Measurements from ENCODE around the gene FAM83G. TPM values are rescaled to one million over a fixed set of nuclear protein-coding genes. Genes with fewer than 3 reads are reported as not detected.
"Not testable (repeated sequence)": the region's sequence is repeated elsewhere in the genome, so short reads cannot be mapped to it uniquely, and the experiment has no call there.

Gene FAM83G
- total RNA-seq, 1 donor from 2014 or later, result 2.3 TPM

DNA sequence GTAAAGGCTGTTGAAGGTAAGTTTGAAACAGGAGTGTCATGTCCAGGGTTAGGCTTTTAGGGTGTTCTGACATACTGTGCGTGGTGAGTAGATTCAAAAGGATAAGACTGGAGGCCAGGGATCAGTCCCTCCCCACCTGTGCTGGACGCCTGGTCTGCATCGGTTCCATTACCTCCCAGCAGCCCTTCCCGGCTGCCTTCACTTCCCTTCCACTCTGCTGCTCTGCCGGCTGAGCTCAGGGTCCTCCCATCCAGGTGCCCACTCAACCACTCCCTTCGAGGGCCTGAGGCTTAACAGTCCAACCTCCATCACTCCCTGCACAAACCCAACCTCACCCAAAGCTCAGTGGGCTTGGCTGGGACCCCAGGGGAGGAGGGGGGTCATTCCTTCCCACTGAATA is 56.7 kb downstream of the FAM83G start:
- ATAC-seq, result no peak
- DNase-seq, result no peak
- intact Hi-C loops (cut with micrococcal nuclease), result no loop called here

DNA sequence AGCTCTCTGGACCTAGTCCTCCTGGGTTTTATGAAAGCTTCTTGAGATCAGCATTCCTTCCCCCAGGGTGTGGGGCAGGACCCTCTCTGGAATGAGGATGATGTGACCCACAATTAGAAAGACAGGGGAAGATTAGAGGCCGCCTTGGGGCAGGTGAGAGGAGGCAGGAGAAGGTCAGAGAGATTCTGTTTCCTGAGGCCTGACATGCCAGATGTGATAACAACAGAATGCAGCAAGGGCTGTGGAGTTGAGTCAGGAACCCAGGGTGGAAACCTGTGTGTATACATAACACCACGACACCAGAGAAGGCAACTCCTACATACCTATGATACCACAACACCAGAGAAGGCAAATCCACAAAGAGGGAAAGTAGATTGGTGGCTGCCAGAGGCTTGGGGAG is 58.0 kb downstream of the FAM83G start:
- no peak for DNase-seq
- intact Hi-C loops (cut with micrococcal nuclease), result no loop called here
- ATAC-seq, result no peak

DNA sequence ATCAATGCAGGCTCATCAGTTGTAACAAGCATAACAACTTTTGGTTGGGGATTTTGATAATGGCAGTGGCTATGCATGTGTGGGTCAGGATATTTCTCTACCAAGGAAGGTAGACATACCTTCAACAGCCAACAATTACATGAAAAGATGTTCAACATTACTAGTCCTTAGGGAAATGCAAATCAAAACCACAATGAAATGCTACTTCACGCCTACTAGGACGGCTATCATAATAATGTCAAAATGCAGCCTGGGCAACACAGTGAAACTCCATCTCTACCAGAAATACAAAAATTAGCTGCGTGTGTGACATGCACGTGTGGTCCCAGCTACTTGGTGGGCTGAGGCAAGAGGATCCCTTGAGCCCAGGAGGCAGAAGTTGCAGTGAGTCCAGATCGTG is 59.9 kb downstream of the FAM83G start:
- DNase-seq (no peak), ATAC-seq (no peak)
- intact Hi-C loops (cut with micrococcal nuclease), result no loop called here

DNA sequence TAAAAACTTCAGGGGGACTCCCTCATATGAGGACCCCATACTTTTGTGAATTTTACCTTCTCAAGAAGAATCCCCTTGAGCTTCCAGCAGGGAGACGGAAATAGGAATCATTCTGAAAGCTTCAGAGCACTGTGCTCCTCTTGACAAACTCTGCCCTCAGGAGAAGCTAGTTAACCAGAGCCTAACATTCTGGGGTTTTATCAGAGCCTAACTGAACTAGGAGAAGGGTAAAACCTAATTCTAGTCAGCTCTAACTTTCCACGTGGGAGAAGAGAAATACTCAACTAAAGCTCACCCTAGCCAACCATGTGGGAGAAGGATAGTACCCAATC is 65.9 kb downstream of the FAM83G start:
- DNase-seq, result no peak
- intact Hi-C loops (cut with micrococcal nuclease), result no loop called here
- no peak for ATAC-seq

DNA sequence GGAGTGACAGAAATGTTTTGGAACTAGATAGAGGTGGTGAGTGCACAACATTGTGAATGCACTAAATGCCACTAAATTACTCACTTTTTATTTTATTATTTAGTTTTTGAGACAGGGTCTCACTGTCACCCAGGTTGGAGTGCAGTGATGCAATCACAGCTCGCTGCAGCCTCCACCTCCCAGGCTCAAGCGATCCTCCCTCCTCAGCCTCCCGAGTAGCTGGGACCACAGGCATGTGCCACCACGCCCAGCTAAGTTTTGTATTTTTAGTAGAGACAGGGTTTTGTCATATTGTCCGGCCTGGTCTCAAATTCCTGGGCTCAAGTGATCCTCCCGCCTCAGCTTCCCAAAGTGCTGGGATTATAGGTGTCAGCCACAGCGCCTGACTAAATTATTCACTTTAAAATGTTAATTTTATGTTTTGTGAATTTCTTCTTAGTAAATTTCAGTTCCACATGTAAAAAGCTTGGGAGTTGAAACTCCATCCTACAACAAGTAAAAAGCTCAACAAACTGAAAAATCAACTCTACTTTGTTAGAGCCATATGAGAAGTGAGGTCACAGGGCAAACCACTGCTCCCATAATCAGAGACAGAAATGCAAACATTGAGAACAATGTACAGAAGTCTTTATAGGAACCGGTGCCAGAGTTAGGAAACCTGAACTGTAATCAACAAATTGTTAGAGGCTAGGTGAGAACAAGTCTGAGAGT is 66.4 kb downstream of the FAM83G start:
- intact Hi-C loops (cut with micrococcal nuclease), result no loop called here
- no peak for DNase-seq
- no peak for ATAC-seq

DNA sequence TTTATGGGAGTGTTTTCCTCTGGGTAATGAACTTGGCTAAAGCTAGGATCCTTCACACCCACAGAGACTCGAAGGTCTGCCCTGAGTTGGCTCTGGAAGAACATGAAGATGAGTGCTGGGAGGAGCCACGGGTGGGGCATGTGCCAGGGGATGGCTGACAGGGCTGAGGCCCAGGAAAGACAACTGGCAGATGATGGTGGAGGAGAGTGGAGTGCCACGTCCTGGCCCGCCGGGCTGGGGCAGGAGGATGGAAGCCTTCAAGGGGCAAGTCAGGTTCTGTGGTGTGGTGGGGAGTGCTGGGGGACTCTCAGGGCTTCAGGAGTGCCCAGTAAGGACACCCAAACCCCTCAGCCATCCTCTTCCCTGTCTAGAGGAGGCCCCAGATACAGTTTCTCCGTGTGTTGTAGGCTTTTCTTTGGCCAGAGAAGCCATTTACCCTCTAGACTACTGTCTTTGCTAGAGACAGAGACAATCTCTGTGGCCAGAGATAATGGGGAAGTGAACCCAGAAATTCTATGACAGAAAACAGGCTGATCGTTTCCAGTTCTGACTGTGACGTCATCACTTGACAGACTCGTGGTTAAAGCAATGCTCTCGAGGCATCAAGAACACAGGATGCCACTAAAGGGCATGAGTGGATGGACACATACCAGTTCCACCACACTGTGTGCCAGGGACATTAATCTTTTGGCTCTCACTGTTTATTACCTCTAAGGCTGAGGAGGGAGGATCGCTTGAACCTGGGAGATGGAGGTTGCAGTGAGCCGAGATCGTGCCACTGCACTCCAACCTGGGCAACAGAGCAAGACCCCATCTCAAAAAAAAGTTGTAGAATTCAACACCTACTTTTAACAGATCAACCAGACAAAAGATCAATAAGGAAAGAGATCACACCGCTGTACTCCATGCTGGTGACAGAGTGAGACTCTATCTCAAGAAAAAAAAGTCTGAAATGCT is 71.2 kb downstream of the FAM83G start:
- intact Hi-C loops (cut with micrococcal nuclease), result no loop called here
- ATAC-seq, result no peak
- no peak for DNase-seq

DNA sequence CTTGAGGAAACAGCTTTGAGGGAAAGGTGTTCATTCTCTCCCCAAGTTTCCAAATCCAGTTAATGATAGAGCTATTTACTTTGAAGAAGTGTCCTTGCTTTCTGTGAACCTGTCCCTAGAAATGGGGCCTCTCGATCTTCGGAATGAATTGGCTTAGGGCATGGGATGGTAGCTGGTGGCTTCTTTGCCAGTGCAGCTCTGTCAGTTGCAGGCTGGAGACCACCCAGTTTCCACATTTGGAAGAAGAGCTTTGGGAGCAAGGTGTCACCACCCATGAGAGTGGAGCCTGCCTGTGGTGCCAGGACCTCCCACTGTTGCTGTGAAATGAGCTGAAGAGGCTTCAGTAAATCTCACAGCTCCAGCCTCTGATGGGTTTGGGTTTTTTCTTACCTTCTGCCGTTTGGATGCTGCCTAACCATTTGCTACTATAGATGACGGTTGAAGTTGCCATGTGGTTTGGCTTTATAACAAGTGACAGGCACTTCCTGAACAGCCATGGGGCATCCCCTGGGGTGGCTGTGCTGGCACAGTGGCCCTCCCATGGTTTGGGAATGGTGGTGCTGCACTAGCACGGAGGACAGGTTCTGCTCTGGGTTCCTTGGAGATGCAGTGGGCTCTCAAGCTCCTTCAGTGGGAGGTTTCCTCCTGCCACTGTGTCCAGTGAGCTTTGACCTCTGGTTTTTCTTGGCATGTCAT is 72.1 kb downstream of the FAM83G start:
- intact Hi-C loops (cut with micrococcal nuclease), result no loop called here
- ATAC-seq, result no peak
- DNase-seq, result no peak

DNA sequence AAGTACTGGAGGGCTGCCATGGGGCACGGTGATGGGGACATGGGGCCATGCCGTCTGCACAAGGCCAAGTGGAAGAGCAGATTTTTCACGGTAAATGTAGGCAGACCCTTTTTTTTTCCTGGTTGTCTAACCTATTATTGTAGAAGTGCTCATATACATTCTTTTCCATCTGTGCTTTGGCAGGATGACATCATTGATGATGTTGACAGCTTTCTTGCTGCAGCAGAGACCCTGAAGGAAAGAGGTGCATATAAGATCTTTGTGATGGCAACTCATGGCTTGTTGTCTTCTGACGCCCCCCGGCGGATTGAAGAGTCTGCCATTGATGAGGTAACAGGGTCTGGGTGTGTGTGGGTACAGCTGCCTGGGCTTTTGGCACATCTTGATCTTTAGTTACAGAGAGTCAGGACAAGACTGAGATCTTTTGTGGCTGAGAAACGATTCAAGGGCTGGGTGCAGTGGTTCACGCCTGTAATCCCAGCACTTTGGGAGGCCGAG is 75.9 kb downstream of the FAM83G start:
- ATAC-seq, result no peak
- no peak for DNase-seq
- intact Hi-C loops (cut with micrococcal nuclease), result no loop called here

DNA sequence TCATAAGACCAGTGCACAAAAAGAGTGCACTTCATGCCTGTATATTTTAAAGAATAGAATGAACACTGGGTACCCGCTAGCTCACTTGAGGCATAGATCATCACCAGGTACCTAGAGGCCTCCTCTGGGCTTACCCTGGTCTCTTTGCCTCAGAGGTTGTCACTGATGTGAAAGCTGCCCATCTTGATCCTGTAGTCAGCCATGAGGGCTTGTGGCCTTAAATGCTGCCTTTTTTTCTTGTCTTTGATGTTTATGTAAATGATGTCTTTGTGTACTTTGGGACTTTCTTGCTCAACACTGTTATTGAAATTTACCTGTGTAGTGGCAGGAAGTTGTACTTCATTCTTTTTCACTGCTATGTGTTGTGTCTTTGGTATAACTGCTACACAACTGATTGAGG is 79.4 kb downstream of the FAM83G start:
- intact Hi-C loops (cut with micrococcal nuclease), result no loop called here
- ATAC-seq (no peak), DNase-seq (no peak)

DNA sequence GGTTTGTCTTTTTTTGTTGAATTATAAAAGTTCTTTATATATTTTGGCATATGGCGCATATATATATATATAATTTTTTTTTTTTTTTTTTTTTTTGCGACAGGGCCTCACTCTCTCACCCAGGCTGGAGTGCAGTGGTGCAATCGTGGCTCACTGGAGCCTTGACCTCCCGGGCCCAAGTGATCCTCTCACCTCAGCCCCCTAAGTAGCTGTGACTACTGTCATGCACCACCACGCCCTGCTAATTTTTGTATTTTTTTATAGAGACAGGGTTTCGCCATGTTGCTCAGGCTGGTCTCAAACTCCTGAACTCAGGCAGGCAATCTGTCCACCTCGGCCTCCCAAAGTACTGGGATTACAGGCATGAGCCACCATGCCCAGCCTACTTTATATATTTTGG is 82.0 kb downstream of the FAM83G start:
- intact Hi-C loops (cut with micrococcal nuclease); ATAC-seq; DNase-seq: not testable (repeated sequence)

DNA sequence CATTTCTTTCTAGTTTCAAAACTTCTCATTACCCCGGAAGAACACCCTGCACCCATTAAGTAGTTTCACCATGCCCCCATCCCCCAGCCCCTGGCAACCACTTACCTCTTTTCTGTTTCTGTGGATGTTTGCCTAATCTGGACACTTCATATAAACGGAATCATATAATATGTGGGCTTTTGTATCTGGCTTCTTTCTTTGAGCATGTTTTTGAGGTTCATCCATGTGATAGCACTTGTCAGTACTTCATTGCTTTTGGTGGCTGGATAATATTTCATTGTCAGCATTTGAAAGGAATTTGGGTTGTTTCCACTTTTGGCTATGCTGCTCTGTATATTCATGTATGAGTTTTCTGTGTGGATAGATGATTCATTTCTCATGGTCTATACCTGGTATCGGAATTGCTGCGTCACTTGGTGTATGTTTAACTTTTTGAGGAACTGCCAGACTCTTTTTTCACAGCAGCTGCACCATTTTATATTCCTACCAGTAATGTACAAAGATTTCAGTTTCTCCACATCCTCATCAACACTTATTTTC is 82.6 kb downstream of the FAM83G start:
- intact Hi-C loops (cut with micrococcal nuclease), result no loop called here
- DNase-seq, result no peak
- no peak for ATAC-seq

DNA sequence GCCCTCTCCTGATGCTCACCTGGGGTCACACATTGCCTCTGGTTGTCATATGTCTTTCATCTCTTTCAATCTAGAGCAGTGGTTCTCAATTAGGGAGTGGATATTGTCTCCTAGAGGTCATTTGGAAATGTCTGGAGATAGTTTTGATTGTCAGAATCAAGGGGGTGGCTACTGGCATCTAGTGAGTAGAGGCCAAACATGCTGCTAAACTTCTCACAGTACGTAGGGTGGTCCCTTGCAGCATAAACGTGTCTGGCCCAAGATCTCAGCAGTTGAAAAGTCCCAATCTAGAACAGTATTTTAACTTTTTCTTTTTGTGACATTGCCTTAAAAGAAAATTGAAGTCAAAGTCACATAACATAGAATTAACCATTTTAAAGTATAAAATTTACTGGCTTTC is 83.1 kb downstream of the FAM83G start:
- ATAC-seq (no peak), DNase-seq (no peak)
- intact Hi-C loops (cut with micrococcal nuclease), result no loop called here

DNA sequence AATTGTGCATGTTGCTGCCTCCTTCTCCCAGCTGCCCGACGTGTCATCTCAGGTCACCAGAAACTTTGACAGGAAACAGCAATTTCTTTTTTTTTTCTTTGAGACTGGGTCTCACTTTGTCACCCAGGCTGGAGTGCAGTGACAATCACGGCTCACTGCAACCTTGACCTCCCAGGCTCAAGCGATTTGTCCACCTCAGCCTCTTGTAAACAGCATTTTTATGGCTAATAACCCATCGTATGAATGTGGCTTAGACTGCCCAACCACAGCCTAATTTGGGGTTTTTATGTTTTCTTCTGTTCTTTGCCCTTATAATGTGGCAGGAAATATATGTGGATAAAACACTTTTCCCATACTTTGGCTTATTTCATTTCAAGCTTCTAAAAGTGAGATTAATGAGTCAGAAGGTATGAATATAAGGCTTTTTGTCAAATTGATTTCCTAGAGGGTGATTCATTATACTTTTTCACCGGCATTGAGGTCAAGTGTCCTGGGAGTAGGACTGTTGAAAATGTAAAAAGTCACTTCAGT is 83.6 kb downstream of the FAM83G start:
- DNase-seq, result no peak
- ATAC-seq, result no peak
- intact Hi-C loops (cut with micrococcal nuclease), result no loop called here

DNA sequence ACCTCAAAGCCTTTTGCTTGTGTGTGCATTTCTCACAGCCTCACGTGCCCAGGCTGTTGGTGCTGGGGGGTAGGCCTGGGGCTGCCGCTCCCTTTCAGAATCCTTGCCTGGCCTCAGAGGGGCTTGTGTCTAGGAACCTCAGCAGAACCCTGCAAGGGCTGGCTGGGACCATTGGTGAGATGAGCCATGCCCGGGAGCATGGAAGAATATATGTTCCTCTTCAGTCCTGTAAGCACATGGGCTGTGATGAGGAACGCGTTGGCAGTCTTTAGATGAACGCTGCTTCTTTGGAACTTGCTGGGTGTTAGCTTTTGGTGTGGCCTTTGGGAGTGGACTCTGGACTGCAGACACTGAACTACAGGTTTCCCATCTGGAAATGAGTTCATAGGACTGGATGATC is 84.6 kb downstream of the FAM83G start:
- DNase-seq, result no peak
- intact Hi-C loops (cut with micrococcal nuclease), result no loop called here
- peak; percentile 19 for ATAC-seq

Other genes starting within 250 kb of the FAM83G start
- gene TVP23B, start 223.6 kb downstream of the FAM83G start, total RNA-seq, result 22.5 TPM
- gene PRPSAP2, start 146.6 kb downstream of the FAM83G start, total RNA-seq, result 20.2 TPM
- not detected for gene SLC5A10, start 52.6 kb downstream of the FAM83G start, total RNA-seq
- 2.2 TPM for gene GRAP, start 42.2 kb upstream of the FAM83G start, total RNA-seq
- 1.0 TPM for gene GRAPL, start 122.8 kb upstream of the FAM83G start, total RNA-seq
- gene EPN2, start 232.6 kb upstream of the FAM83G start, total RNA-seq, result 94.5 TPM

Measured in left ventricle myocardium superior (tissue), 1 donor.